Superior temporal gyrus (tissue), 1 donor: ENCODE results near the gene TMX2.
"Not testable (repeated sequence)": the region's sequence is repeated elsewhere in the genome, so short reads cannot be mapped to it uniquely, and the experiment has no call there.

Source experiments
- DNase-seq: peaks from one replicate; pipeline ENCODE4 v3.0.0-alpha.2; 2016; ENCODE audit errors: extremely low spot score

Gene TMX2

GRCh38 chr11:57712256-57713150 is at the start of gene TMX2:
Gene TMX2, plus strand, starts transcription at chr11:57712593. Its CDS starts 26 bp downstream, at chr11:57712619.
- DNase-seq: peak; percentile 100

- no peak for DNase-seq
Measured at GRCh38 chr11:57662893-57663292, 49.5 kb upstream of the TMX2 start.

GRCh38 chr11:57663975-57664374 is 48.4 kb upstream of the TMX2 start:
- DNase-seq: no peak

- DNase-seq: peak; percentile 100
Measured at GRCh38 chr11:57667117-57667735, 45.2 kb upstream of the TMX2 start.

- peak; percentile 99 for DNase-seq
Measured at GRCh38 chr11:57667736-57668433, 44.5 kb upstream of the TMX2 start, which contains the start of gene ZDHHC5. Gene ZDHHC5, plus strand, starts transcription at chr11:57668114. Its CDS starts 4,977 bp downstream, at chr11:57673091.

GRCh38 chr11:57668434-57668782 is 44.0 kb upstream of the TMX2 start:
- DNase-seq: no peak

GRCh38 chr11:57674251-57674650 is 38.1 kb upstream of the TMX2 start:
- no peak for DNase-seq

GRCh38 chr11:57675176-57675941 is 37.0 kb upstream of the TMX2 start:
- no peak for DNase-seq

- DNase-seq: no peak
Measured at GRCh38 chr11:57679396-57679795, 33.0 kb upstream of the TMX2 start.

- DNase-seq: no peak
Measured at GRCh38 chr11:57680552-57680874, 31.9 kb upstream of the TMX2 start.

GRCh38 chr11:57681168-57681567 is 31.2 kb upstream of the TMX2 start:
- DNase-seq: no peak

- DNase-seq: not testable (repeated sequence)
Measured at GRCh38 chr11:57690474-57690873, 21.9 kb upstream of the TMX2 start.

GRCh38 chr11:57698843-57699365 is 13.5 kb upstream of the TMX2 start:
- no peak for DNase-seq

- DNase-seq: no peak
Measured at GRCh38 chr11:57699813-57700212, 12.6 kb upstream of the TMX2 start.

- no peak for DNase-seq
Measured at GRCh38 chr11:57700425-57700824, 12.0 kb upstream of the TMX2 start.

GRCh38 chr11:57703341-57703740 is 9.1 kb upstream of the TMX2 start:
- no peak for DNase-seq

- DNase-seq: no peak
Measured at GRCh38 chr11:57704932-57705331, 7.5 kb upstream of the TMX2 start.

GRCh38 chr11:57705432-57705831 is 7.0 kb upstream of the TMX2 start:
- not testable (repeated sequence) for DNase-seq

GRCh38 chr11:57709802-57710367 is 2.5 kb upstream of the TMX2 start:
- no peak for DNase-seq

- DNase-seq: no peak
Measured at GRCh38 chr11:57711414-57712255, 758 bp upstream of the TMX2 start, which contains the start of gene MED19. Gene MED19, minus strand, starts transcription at chr11:57712215. Its CDS starts 36 bp downstream, at chr11:57712179.
